GM21367 (cell line): ENCODE results near the gene KIF11.
"Not testable (repeated sequence)": the region's sequence is repeated elsewhere in the genome, so short reads cannot be mapped to it uniquely, and the experiment has no call there.

ENCODE experiments used
- ATAC-seq: cut with Tn5 transposase; IDR thresholded peaks from one replicate; pipeline ENCODE4 v1.9.1; 2021; ENCODE audit not compliant: unreplicated experiment

Gene KIF11

GRCh38 chr10:92592761-92593618, at the start of gene KIF11:
KIF11 (plus strand) TSS chr10:92593130; CDS start chr10:92593376, 246 bp downstream.
- peak; percentile 76 for ATAC-seq

- ATAC-seq = no peak
Measured at GRCh38 chr10:92544296-92544695, 48.6 kb upstream of the KIF11 start.

GRCh38 chr10:92545556-92545955, 47.4 kb upstream of the KIF11 start:
- ATAC-seq = no peak

- ATAC-seq = no peak
Measured at GRCh38 chr10:92547676-92548075, 45.3 kb upstream of the KIF11 start.

GRCh38 chr10:92550924-92551323, 42.0 kb upstream of the KIF11 start:
- ATAC-seq = no peak

- ATAC-seq = no peak
Measured at GRCh38 chr10:92552310-92552709, 40.6 kb upstream of the KIF11 start.

- ATAC-seq = no peak
Measured at GRCh38 chr10:92553959-92554358, 39.0 kb upstream of the KIF11 start.

GRCh38 chr10:92559046-92559445, 33.9 kb upstream of the KIF11 start:
- no peak for ATAC-seq

GRCh38 chr10:92562424-92562823, 30.5 kb upstream of the KIF11 start:
- no peak for ATAC-seq

- peak; percentile 50 for ATAC-seq
Measured at GRCh38 chr10:92567952-92568600, 24.9 kb upstream of the KIF11 start.

- ATAC-seq = no peak
Measured at GRCh38 chr10:92569071-92569470, 23.9 kb upstream of the KIF11 start.

- not testable (repeated sequence) for ATAC-seq
Measured at GRCh38 chr10:92569663-92570062, 23.3 kb upstream of the KIF11 start.

- ATAC-seq = no peak
Measured at GRCh38 chr10:92571649-92572048, 21.3 kb upstream of the KIF11 start.

- ATAC-seq = no peak
Measured at GRCh38 chr10:92572362-92573090, 20.4 kb upstream of the KIF11 start.

GRCh38 chr10:92573091-92573797, 19.7 kb upstream of the KIF11 start:
- peak; percentile 28 for ATAC-seq

GRCh38 chr10:92573798-92574547, 19.0 kb upstream of the KIF11 start, which contains the start of gene IDE:
IDE (minus strand) TSS chr10:92574093; CDS start chr10:92574019, 74 bp downstream.
- ATAC-seq = peak; percentile 49

- ATAC-seq = peak; percentile 6
Measured at GRCh38 chr10:92574548-92575261, 18.2 kb upstream of the KIF11 start.

GRCh38 chr10:92575961-92576360, 17.0 kb upstream of the KIF11 start:
- no peak for ATAC-seq

- ATAC-seq = not testable (repeated sequence)
Measured at GRCh38 chr10:92582347-92582746, 10.6 kb upstream of the KIF11 start.
